HG03103 (cell line): ENCODE results near the gene LPGAT1.
A peak's percentile ranks its signal among the peaks of the same experiment; 100 is the strongest.
"Not testable (repeated sequence)": the region's sequence is repeated elsewhere in the genome, so short reads cannot be mapped to it uniquely, and the experiment has no call there.

Source experiments
- ATAC-seq: cut with Tn5 transposase; IDR thresholded peaks from one replicate; pipeline ENCODE4 v1.9.1; 2021; ENCODE audit warnings: low read depth; ENCODE audit not compliant: unreplicated experiment

The LPGAT1 gene

GRCh38 chr1:211710566-211711314 is 119.8 kb downstream of the LPGAT1 start:
- ATAC-seq: no peak

GRCh38 chr1:211708926-211709325 is 121.6 kb downstream of the LPGAT1 start:
- ATAC-seq: no peak

GRCh38 chr1:211708006-211708405 is 122.6 kb downstream of the LPGAT1 start:
- no peak for ATAC-seq

- no peak for ATAC-seq
Observed at GRCh38 chr1:211705467-211706091, 125.0 kb downstream of the LPGAT1 start.

GRCh38 chr1:211704543-211704942 is 126.0 kb downstream of the LPGAT1 start:
- no peak for ATAC-seq

- ATAC-seq: no peak
Observed at GRCh38 chr1:211703812-211704537, 126.6 kb downstream of the LPGAT1 start.

GRCh38 chr1:211701733-211702132 is 128.8 kb downstream of the LPGAT1 start:
- no peak for ATAC-seq

- ATAC-seq: no peak
Observed at GRCh38 chr1:211699059-211699458, 131.5 kb downstream of the LPGAT1 start.

- ATAC-seq: peak; percentile 46
Observed at GRCh38 chr1:211698161-211699026, 132.2 kb downstream of the LPGAT1 start.

- peak; percentile 79 for ATAC-seq
Observed at GRCh38 chr1:211697356-211697755, 133.2 kb downstream of the LPGAT1 start.

GRCh38 chr1:211695135-211695816 is 135.3 kb downstream of the LPGAT1 start:
- peak; percentile 46 for ATAC-seq

GRCh38 chr1:211693911-211694310 is 136.7 kb downstream of the LPGAT1 start:
- ATAC-seq: not testable (repeated sequence)
